A673 (cell line): ENCODE results near the gene S100A9. TPM values are rescaled to one million over a fixed set of nuclear protein-coding genes. Genes with fewer than 3 reads are reported as not detected.
"Not testable (repeated sequence)": the region's sequence is repeated elsewhere in the genome, so short reads cannot be mapped to it uniquely, and the experiment has no call there.

Experiments used
- BruUV-seq: library from RNA; stranded (reverse); fragments of 400-500 nt; replicated peaks from 2 replicates; lab custom pipeline; 2021; lab: Mats Ljungman, UMichigan
- CTCF ChIA-PET: fragments of 300-600 bp; sonication (Branson Sonifier 250); formaldehyde crosslinking; loops from one replicate; lab custom pipeline; 2022; ENCODE audit warnings: antibody characterized with exemption; lab: Charles Lee
- POLR2A ChIA-PET: fragments of 300-600 bp; sonication (Branson Sonifier 250); formaldehyde crosslinking; loops from one replicate; lab custom pipeline; 2022; ENCODE audit warnings: antibody characterized with exemption; ENCODE audit not compliant: low non-redundant PET; lab: Charles Lee
- DNase-seq: peaks from one replicate; pipeline ENCODE4 v3.0.0-alpha.2; 2015; ENCODE audit warnings: low spot score
- H3K27ac ChIP-seq: fragments of 200-600 bp; sonication (generic); 2 replicates; pipeline ENCODE4 v1.5.1; 2016; ENCODE audit warnings: mixed run types, low read depth, mild to moderate bottlenecking, mixed read lengths, antibody characterized with exemption, low read length; ENCODE audit not compliant: poor library complexity, severe bottlenecking
- H3K27me3 ChIP-seq: fragments of 200-600 bp; sonication (generic); replicated peaks from 2 replicates; pipeline ENCODE4 v1.6.1; 2017; ENCODE audit warnings: mixed run types, low read depth, mild to moderate bottlenecking, mixed read lengths, antibody characterized with exemption, low read length; ENCODE audit not compliant: insufficient read depth, poor library complexity
- H3K36me3 ChIP-seq: fragments of 200-600 bp; sonication (generic); 2 replicates; pipeline ENCODE4 v1.6.1; 2016; ENCODE audit warnings: mixed run types, mild to moderate bottlenecking, mixed read lengths, antibody characterized with exemption, low read length; ENCODE audit not compliant: insufficient read depth, poor library complexity, severe bottlenecking
- H3K4me1 ChIP-seq: fragments of 200-600 bp; sonication (generic); 2 replicates; pipeline ENCODE4 v1.6.1; 2017; ENCODE audit warnings: mixed run types, mild to moderate bottlenecking, mixed read lengths, antibody characterized with exemption, low read length; ENCODE audit not compliant: insufficient read depth, poor library complexity, severe bottlenecking
- H3K4me3 ChIP-seq: fragments of 200-600 bp; sonication (generic); 2 replicates; pipeline ENCODE4 v1.5.1; 2016; ENCODE audit warnings: low read depth, mixed run types, mild to moderate bottlenecking, mixed read lengths, low read length; ENCODE audit not compliant: poor library complexity, severe bottlenecking
- H3K9me3 ChIP-seq: fragments of 200-600 bp; sonication (generic); 2 replicates; pipeline ENCODE4 v1.6.1; 2016; ENCODE audit warnings: mixed run types, low read depth, mild to moderate bottlenecking, mixed read lengths, antibody characterized with exemption, low read length; ENCODE audit not compliant: poor library complexity, severe bottlenecking
- CTCF ChIP-seq: fragments of 300-800, 200-600 bp; sonication (generic); conservative IDR thresholded peaks from 2 replicates; pipeline ENCODE4 v1.5.1; 2017; ENCODE audit warnings: low read depth, mild to moderate bottlenecking, antibody characterized with exemption, low read length, moderate library complexity, mixed read lengths
- EZH2 ChIP-seq: fragments of 200-600 bp; sonication (generic); IDR thresholded peaks from 2 replicates; pipeline ENCODE4 v1.6.1; 2017; ENCODE audit warnings: borderline replicate concordance, low read depth, mild to moderate bottlenecking, mixed read lengths, antibody characterized with exemption, low read length; ENCODE audit not compliant: poor library complexity, severe bottlenecking
- intact Hi-C: fragments of 100-400 bp; cut with micrococcal nuclease; formaldehyde crosslinking; loops from one replicate; pipeline ENCODE4 v1.10.0; 2022; ENCODE audit not compliant: unreplicated experiment
- total RNA-seq: library from RNA; stranded (reverse); gene quantifications from 2 replicates; pipeline ENCODE4 v1.2.3, GENCODE V29; 2021

Gene S100A9
- total RNA-seq, 1 experiment from 2014 or later = not detected

DNA sequence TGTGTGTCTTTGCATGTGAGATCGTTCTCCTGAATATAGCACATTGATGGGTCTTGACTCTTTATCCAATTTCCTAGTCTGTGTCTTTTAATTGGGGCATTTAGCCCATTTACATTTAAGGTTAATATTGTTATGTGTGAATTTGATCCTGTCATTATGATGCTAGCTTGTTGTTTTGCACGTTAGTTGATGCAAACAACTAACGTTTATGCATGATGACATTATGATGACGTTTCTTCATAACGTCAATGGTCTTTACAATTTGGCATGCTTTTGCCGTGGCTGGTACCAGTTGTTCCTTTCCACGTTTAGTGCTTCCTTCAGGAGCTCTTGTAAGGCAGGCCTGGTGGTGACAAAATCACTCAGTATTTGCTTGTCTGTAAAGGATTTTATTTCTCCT lies 39.5 kb upstream of the S100A9 start:
- H3K4me1 ChIP-seq, intact Hi-C loops, DNase-seq, H3K4me3 ChIP-seq, CTCF ChIA-PET, POLR2A ChIA-PET, H3K27me3 ChIP-seq, H3K27ac ChIP-seq, H3K9me3 ChIP-seq, H3K36me3 ChIP-seq, BruUV-seq: not testable (repeated sequence)

DNA sequence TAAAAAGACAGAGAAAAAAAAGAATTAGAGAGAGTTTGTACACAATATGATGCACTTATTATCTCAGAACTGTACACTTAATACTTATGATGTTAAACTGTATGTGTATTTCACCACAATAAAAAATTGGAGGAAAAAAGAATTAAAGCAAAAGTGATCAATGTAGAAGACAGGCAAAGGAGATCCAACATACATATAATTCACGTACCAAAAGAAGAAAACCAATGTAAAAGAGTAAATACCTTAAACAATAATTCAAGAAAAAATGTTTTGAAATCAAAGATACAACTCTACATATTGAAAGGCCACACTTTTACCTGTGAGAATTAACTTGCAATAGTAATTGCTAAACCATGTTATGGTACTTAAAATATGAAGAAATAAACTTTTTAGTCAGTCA lies 35.1 kb upstream of the S100A9 start:
- H3K27ac ChIP-seq = no peak overlapping the region
- no peak overlapping the region for H3K4me3 ChIP-seq
- POLR2A ChIA-PET = no interaction called here
- no peak for DNase-seq
- H3K27me3 ChIP-seq = peaks cover 4% of the 10 kb centered on the region
- peaks cover 4% of the 10 kb centered on the region for H3K9me3 ChIP-seq
- no peaks in the 10 kb centered on the region for H3K4me1 ChIP-seq
- no TSS peak for BruUV-seq
- CTCF ChIA-PET = no interaction called here
- H3K36me3 ChIP-seq = no peaks in the 10 kb centered on the region
- intact Hi-C loops = no loop called here
- TF ChIP-seq CTCF = no peak
- TF ChIP-seq EZH2 = no peak

GRCh38 chr1:153324912-153325311 lies 32.7 kb upstream of the S100A9 start:
- H3K9me3 ChIP-seq = peaks cover 4% of the 10 kb centered on the region
- ChIA-PET CTCF (no interaction called here), POLR2A (no interaction called here)
- no peaks in the 10 kb centered on the region for H3K4me1 ChIP-seq
- no peak overlapping the region for H3K27ac ChIP-seq
- H3K4me3 ChIP-seq = no peak overlapping the region
- BruUV-seq = no TSS peak
- no peaks in the 10 kb centered on the region for H3K36me3 ChIP-seq
- TF ChIP-seq EZH2 = no peak
- H3K27me3 ChIP-seq = peaks cover 4% of the 10 kb centered on the region
- intact Hi-C loops = no loop called here
- DNase-seq = no peak

GRCh38 chr1:153333902-153334301 lies 23.8 kb upstream of the S100A9 start:
- ChIA-PET CTCF (no interaction called here), POLR2A (no interaction called here)
- Histone ChIP-seq H3K27me3 (peaks cover 25% of the 10 kb centered on the region), H3K4me1 (no peaks in the 10 kb centered on the region), H3K36me3 (no peaks in the 10 kb centered on the region), H3K27ac (no peak overlapping the region), H3K4me3 (no peak overlapping the region), H3K9me3 (no peaks in the 10 kb centered on the region)
- no peak for TF ChIP-seq CTCF
- no peak for TF ChIP-seq EZH2
- no TSS peak for BruUV-seq
- no peak for DNase-seq
- intact Hi-C loops = no loop called here
